Dendritic cell treated with granulocyte-macrophage colony-stimulating factor and Interleukin-4, amounts not matched to agents 40 ng/mL and 50 ng/mL, for 4 days (primary cell): ENCODE measurements around the gene AFF1.
"Not testable (repeated sequence)": the region's sequence is repeated elsewhere in the genome, so short reads cannot be mapped to it uniquely, and the experiment has no call there.

Experiments used
- H3K27ac Mint-ChIP-seq: one replicate; pipeline ENCODE4 v1.8.0; 2022; ENCODE audit warnings: mild to moderate bottlenecking, mixed read lengths
- H3K27me3 Mint-ChIP-seq: one replicate; pipeline ENCODE4 v1.8.0; 2022; ENCODE audit warnings: mild to moderate bottlenecking, mixed read lengths
- H3K36me3 Mint-ChIP-seq: one replicate; pipeline ENCODE4 v1.8.0; 2022; ENCODE audit warnings: low read depth, mixed read lengths
- H3K4me1 Mint-ChIP-seq: one replicate; pipeline ENCODE4 v1.8.0; 2022; ENCODE audit warnings: low read depth, mixed read lengths
- H3K4me3 Mint-ChIP-seq: one replicate; pipeline ENCODE4 v1.8.0; 2022; ENCODE audit warnings: mild to moderate bottlenecking, moderate library complexity, mixed read lengths
- H3K9me3 Mint-ChIP-seq: one replicate; pipeline ENCODE4 v1.8.0; 2022; ENCODE audit warnings: mixed read lengths
- intact Hi-C: fragments of 100-400 bp; cut with micrococcal nuclease; formaldehyde crosslinking; loops from one replicate; pipeline ENCODE4 v1.15.0; 2022

The AFF1 gene

GRCh38 chr4:87030124-87030523 lies 95.3 kb downstream of the AFF1 start:
- Mint-ChIP-seq H3K4me3 (no peak overlapping the region), H3K27ac (no peak overlapping the region)
- intact Hi-C loops = no loop called here

GRCh38 chr4:87030755-87031441 lies 96.1 kb downstream of the AFF1 start:
- Mint-ChIP-seq H3K9me3 (no peaks in the 10 kb centered on the region), H3K4me3 (no peak overlapping the region), H3K27me3 (no peaks in the 10 kb centered on the region), H3K4me1 (peaks cover 45% of the 10 kb centered on the region), H3K36me3 (peaks cover 20% of the 10 kb centered on the region), H3K27ac (no peak overlapping the region)
- intact Hi-C loops = no loop called here

More at GRCh38 chr4:87030124-87030523, 95.3 kb downstream of the AFF1 start:
- H3K27me3 Mint-ChIP-seq = no peaks in the 10 kb centered on the region
- H3K4me1 Mint-ChIP-seq = peaks cover 45% of the 10 kb centered on the region
- H3K9me3 Mint-ChIP-seq = no peaks in the 10 kb centered on the region
- peaks cover 12% of the 10 kb centered on the region for H3K36me3 Mint-ChIP-seq

- Mint-ChIP-seq H3K4me1 (peaks cover 45% of the 10 kb centered on the region), H3K27me3 (no peaks in the 10 kb centered on the region), H3K4me3 (no peak overlapping the region), H3K27ac (no peak overlapping the region), H3K9me3 (no peaks in the 10 kb centered on the region), H3K36me3 (peaks cover 22% of the 10 kb centered on the region)
- intact Hi-C loops = no loop called here
Measured at GRCh38 chr4:87031920-87032319, 97.1 kb downstream of the AFF1 start.

DNA sequence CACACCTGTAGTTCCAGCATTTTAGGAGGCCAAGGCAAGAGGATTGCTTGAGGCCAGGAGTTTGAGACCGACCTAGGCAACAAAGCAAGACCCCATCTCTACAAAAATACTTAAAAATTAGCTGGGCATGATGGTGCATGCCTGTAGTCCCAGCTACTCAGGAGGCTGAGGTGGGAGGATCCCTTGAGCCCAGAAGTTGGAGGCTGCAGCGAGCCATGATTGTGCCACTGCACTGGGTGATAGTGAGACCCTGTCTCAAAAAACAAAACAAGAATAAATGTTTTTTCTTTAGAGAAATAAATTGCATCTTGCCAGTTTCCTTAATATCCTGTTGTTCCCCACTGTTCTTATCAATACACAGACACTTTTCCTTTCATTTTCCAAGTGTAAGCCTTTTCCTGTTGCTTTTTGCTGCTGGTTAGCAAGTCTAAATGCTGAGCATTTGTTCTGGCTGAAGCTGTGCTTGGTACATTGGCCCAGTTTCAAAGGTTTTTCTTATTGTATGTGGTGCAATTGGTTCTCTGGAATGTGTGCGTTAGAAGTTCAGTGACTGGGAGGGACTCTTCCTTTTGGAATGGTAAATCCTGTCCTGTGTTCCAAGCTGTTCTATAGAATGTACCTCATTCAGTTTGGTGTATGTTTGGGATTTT lies 98.2 kb downstream of the AFF1 start:
- intact Hi-C loops = no loop called here
- peaks cover 48% of the 10 kb centered on the region for H3K4me1 Mint-ChIP-seq
- no peaks in the 10 kb centered on the region for H3K27me3 Mint-ChIP-seq
- no peaks in the 10 kb centered on the region for H3K9me3 Mint-ChIP-seq
- H3K27ac Mint-ChIP-seq = no peak overlapping the region
- H3K4me3 Mint-ChIP-seq = no peak overlapping the region
- peaks cover 22% of the 10 kb centered on the region for H3K36me3 Mint-ChIP-seq

DNA sequence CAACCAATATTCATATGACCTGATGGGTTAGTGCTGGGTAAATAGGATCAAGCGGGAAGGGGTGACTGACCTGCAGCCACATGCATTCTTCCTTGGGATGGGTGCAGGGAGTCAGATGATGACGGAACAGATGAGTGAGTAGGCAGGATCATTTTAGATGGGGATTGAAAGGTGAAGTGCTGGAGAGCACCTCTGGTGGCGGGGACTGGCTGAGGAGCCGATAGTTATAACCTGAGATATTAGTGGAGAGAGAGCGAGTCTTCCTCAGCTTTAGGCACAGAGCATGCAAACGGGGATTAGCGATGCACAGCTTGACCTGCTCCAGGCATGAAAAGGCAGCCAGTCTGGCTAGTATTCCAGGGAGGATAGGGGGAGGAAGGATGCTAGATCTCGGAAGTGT lies 99.1 kb downstream of the AFF1 start:
- Mint-ChIP-seq H3K36me3 (peaks cover 22% of the 10 kb centered on the region), H3K9me3 (no peaks in the 10 kb centered on the region), H3K27ac (no peak overlapping the region), H3K4me1 (peaks cover 49% of the 10 kb centered on the region), H3K4me3 (no peak overlapping the region), H3K27me3 (no peaks in the 10 kb centered on the region)
- intact Hi-C loops = no loop called here

GRCh38 chr4:87034527-87034926 lies 99.7 kb downstream of the AFF1 start:
- peaks cover 48% of the 10 kb centered on the region for H3K4me1 Mint-ChIP-seq
- H3K27me3 Mint-ChIP-seq = no peaks in the 10 kb centered on the region
- no peaks in the 10 kb centered on the region for H3K9me3 Mint-ChIP-seq
- no peak overlapping the region for H3K27ac Mint-ChIP-seq
- intact Hi-C loops = no loop called here
- H3K4me3 Mint-ChIP-seq = no peak overlapping the region
- peaks cover 16% of the 10 kb centered on the region for H3K36me3 Mint-ChIP-seq

DNA sequence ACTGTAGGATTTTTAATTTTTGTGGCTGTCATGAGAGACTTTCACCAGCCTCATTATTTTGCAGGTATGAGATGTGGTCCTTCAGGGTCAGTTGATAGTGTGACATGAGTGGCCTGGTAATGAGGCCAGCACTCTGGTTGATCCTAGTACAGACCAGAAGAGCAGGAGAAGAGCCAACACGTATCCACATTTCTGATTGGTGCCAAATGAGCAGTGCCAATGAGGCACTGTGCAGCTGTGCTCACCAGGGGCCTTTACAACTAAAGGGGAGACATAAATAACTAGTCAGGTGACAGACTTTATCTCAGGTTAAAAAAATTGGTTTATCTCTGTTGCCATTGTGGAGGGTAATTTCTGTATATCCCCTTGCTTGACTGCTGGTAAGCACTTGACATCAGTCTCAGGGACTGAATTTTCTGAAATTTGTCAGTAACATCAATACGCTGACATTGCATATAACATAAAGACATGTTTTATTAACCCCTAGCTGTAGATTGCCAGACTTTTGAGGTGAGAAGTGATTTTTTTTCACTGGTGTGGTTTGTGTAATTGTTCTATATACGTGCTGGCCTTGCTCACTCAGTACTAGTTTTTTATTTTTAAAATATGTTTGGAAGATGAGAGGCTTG lies 101.2 kb downstream of the AFF1 start:
- no peak overlapping the region for H3K4me3 Mint-ChIP-seq
- H3K36me3 Mint-ChIP-seq = peaks cover 12% of the 10 kb centered on the region
- H3K4me1 Mint-ChIP-seq = peaks cover 44% of the 10 kb centered on the region
- intact Hi-C loops = no loop called here
- H3K9me3 Mint-ChIP-seq = no peaks in the 10 kb centered on the region
- no peak overlapping the region for H3K27ac Mint-ChIP-seq
- H3K27me3 Mint-ChIP-seq = no peaks in the 10 kb centered on the region

DNA sequence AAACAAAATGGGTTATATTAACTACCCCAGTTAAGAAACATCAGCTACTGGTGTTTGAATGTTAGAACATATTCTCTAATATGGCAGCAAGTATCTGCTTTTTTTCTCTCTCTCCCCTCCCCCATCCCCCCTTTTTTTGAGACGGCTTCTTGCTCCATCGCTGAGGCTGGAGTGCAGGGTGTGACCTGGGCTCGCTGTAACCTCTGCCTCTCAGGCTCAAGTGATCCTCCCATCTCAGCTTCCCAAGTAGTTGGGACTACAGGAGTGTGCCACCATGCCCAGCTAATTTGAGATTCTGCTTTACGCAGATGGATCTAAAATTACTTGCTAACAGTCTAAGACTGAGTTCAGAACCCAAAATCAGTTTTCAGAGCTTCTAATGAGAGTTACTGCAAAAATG lies 101.9 kb downstream of the AFF1 start:
- H3K4me3 Mint-ChIP-seq = no peak overlapping the region
- H3K27me3 Mint-ChIP-seq = no peaks in the 10 kb centered on the region
- H3K9me3 Mint-ChIP-seq = no peaks in the 10 kb centered on the region
- peaks cover 47% of the 10 kb centered on the region for H3K4me1 Mint-ChIP-seq
- H3K27ac Mint-ChIP-seq = peak overlapping the region; percentile 31
- intact Hi-C loops = no loop called here
- H3K36me3 Mint-ChIP-seq = peaks cover 12% of the 10 kb centered on the region

GRCh38 chr4:87037171-87037570 lies 102.4 kb downstream of the AFF1 start:
- H3K4me1 Mint-ChIP-seq = peaks cover 52% of the 10 kb centered on the region

GRCh38 chr4:87037671-87038334 lies 103.0 kb downstream of the AFF1 start:
- peak overlapping the region; percentile 31 for H3K27ac Mint-ChIP-seq

More at GRCh38 chr4:87037171-87037570, 102.4 kb downstream of the AFF1 start:
- Mint-ChIP-seq H3K36me3 (peaks cover 12% of the 10 kb centered on the region), H3K27ac (peak overlapping the region; percentile 31)
- intact Hi-C loops, H3K27me3 Mint-ChIP-seq, H3K9me3 Mint-ChIP-seq, H3K4me3 Mint-ChIP-seq: not testable (repeated sequence)

GRCh38 chr4:87038837-87039615 lies 104.2 kb downstream of the AFF1 start:
- Mint-ChIP-seq H3K4me1 (peaks cover 56% of the 10 kb centered on the region), H3K27ac (no peak overlapping the region)

More at GRCh38 chr4:87037671-87038334, 103.0 kb downstream of the AFF1 start:
- Mint-ChIP-seq H3K4me1 (peaks cover 56% of the 10 kb centered on the region), H3K27me3 (no peaks in the 10 kb centered on the region), H3K36me3 (peaks cover 12% of the 10 kb centered on the region), H3K4me3 (no peak overlapping the region), H3K9me3 (no peaks in the 10 kb centered on the region)
- intact Hi-C loops = no loop called here

DNA sequence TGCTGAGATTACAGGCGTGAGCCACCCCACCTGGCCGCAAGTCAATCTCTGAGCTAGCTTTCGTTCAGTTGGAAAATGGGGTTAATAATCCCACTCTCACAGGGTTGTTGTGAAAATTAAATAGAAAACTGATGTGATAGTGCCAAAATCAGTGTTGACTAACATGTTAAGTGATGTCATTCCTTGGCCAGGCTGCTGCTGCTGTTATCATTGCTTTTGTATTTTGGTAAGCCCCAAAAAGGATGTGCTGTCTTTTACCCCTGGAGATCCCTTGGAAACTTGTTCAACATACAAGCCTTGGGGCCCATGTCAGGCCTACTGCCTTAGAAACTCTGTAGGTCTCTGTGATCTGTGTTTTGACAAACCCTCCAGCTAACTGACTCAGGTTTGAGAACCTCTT lies 106.3 kb downstream of the AFF1 start:
- Mint-ChIP-seq H3K4me3 (no peak overlapping the region), H3K4me1 (peaks cover 41% of the 10 kb centered on the region), H3K36me3 (peaks cover under 1% of the 10 kb centered on the region), H3K27ac (no peak overlapping the region), H3K9me3 (no peaks in the 10 kb centered on the region), H3K27me3 (no peaks in the 10 kb centered on the region)
- intact Hi-C loops = no loop called here

More at GRCh38 chr4:87038837-87039615, 104.2 kb downstream of the AFF1 start:
- H3K9me3 Mint-ChIP-seq = no peaks in the 10 kb centered on the region
- H3K27me3 Mint-ChIP-seq = no peaks in the 10 kb centered on the region
- H3K4me3 Mint-ChIP-seq = no peak overlapping the region
- intact Hi-C loops = no loop called here
- peaks cover 12% of the 10 kb centered on the region for H3K36me3 Mint-ChIP-seq

GRCh38 chr4:87042221-87042620 lies 107.4 kb downstream of the AFF1 start:
- Mint-ChIP-seq H3K9me3 (no peaks in the 10 kb centered on the region), H3K27me3 (no peaks in the 10 kb centered on the region), H3K4me1 (peaks cover 30% of the 10 kb centered on the region), H3K4me3 (no peak overlapping the region), H3K27ac (no peak overlapping the region), H3K36me3 (peaks cover 11% of the 10 kb centered on the region)
- intact Hi-C loops = no loop called here
